ENCODE results near the gene ZNF93. TPM values are rescaled to one million over a fixed set of nuclear protein-coding genes. Genes with fewer than 3 reads are reported as not detected.
A peak's percentile ranks its signal among the peaks of the same experiment; 100 is the strongest.
"Not testable (repeated sequence)": the region's sequence is repeated elsewhere in the genome, so short reads cannot be mapped to it uniquely, and the experiment has no call there.

ZNF93 gene
- total RNA-seq, 2 donors from 2014 or later, result 3.9 to 4.9 TPM

DNA sequence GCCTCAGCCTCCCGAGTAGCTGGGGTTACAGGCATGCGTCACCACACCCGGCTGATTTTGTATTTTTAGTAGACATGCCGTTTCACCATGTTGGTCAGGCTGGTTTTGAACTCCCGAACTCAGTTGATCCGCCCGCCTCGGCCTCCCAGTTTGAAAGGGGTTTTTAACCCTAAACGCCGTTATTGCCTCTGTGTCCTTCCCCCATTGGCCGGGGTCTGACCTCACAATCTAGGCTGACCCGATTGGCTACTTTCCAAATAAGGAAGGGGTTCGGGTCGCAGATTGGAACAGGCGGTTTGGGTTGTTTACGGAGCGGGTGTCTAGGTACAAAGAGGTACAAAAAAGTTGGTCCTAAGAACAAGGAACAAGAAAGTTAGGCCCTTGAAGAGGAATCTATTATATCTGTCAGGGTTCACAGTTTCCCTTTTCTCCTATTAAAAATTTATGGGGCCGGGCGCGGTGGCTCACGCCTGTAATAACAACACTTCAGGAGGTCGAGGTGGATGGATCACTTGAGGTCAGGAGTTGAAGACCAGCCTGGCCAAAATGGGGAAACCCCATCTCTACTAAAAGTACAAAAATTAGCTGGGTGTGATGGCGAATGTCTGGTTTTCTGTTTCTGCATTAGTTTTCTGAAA is 34.0 kb upstream of the ZNF93 start:
- TF ChIP-seq, protein P1, sequence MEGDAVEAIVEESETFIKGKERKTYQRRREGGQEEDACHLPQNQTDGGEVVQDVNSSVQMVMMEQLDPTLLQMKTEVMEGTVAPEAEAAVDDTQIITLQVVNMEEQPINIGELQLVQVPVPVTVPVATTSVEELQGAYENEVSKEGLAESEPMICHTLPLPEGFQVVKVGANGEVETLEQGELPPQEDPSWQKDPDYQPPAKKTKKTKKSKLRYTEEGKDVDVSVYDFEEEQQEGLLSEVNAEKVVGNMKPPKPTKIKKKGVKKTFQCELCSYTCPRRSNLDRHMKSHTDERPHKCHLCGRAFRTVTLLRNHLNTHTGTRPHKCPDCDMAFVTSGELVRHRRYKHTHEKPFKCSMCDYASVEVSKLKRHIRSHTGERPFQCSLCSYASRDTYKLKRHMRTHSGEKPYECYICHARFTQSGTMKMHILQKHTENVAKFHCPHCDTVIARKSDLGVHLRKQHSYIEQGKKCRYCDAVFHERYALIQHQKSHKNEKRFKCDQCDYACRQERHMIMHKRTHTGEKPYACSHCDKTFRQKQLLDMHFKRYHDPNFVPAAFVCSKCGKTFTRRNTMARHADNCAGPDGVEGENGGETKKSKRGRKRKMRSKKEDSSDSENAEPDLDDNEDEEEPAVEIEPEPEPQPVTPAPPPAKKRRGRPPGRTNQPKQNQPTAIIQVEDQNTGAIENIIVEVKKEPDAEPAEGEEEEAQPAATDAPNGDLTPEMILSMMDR (IDR thresholded peaks at IDR 0.05), result no peak
- peak; percentile 36 for DNase-seq
- H3K4me1 ChIP-seq, result peaks cover 11% of the 10 kb centered on the region
- H3K36me3 ChIP-seq, result no peaks in the 10 kb centered on the region
- peak overlapping the region; percentile 71 to 94 for H3K9ac ChIP-seq (ENCODE audit: low read depth in 2 of 2, low read length in 2 of 2)
- no peaks in the 10 kb centered on the region for H3K9me3 ChIP-seq
- H3K27me3 ChIP-seq, result no peaks in the 10 kb centered on the region
- peak overlapping the region; percentile 94 for H3K27ac ChIP-seq
- peak overlapping the region; percentile 72 for H3K4me3 ChIP-seq
- intact Hi-C loops (cut with DNase I), result no loop called here

DNA sequence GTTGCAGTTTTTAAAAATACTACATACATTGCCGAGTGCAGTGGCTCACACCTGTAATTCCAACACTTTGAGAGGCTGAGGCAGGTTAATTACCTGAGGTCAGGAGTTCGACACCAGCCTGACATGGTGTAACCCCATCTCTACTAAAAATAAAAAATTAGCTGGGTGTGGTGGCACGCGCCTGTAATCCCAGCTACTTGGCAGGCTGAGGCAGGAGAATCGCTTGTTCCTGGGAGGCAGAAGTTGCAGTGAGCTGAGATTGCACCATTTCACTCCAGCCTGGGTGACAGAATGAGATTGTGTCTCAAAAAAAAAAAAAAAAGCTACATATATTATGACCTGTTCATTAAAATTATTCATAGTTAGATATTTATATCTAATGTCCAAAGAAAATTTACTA is 30.7 kb upstream of the ZNF93 start:
- H3K36me3 ChIP-seq; H3K27me3 ChIP-seq; H3K9ac ChIP-seq (ENCODE audit: low read depth in 2 of 2, low read length in 2 of 2); intact Hi-C loops (cut with DNase I); H3K27ac ChIP-seq; DNase-seq; H3K4me3 ChIP-seq; H3K9me3 ChIP-seq: not testable (repeated sequence)
- H3K4me1 ChIP-seq, result peaks cover 11% of the 10 kb centered on the region

DNA sequence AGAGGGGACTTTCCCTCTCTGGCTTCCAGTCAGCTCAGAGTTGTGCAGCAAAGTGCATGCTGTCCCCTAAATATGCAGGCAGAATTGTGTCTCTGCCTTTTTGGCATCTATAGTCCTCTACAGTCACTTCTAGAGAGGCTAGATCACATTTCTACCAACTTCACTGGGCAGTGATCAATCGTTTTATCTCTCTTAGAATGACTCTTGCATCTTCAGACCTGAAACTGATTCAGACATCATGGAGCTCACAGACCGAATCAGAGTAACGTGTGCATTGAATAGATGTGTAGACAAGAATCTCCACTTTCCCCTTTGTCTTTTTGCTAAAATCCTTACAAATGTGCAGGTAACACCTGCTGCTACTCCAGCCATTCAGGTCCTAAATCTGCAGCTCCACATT is 28.8 kb upstream of the ZNF93 start:
- no peak for DNase-seq
- Histone ChIP-seq H3K27ac (no peak overlapping the region), H3K9ac (ENCODE audit: low read depth in 2 of 2, low read length in 2 of 2) (no peak overlapping the region), H3K36me3 (no peaks in the 10 kb centered on the region), H3K4me1 (peaks cover 11% of the 10 kb centered on the region), H3K27me3 (no peaks in the 10 kb centered on the region), H3K4me3 (no peak overlapping the region), H3K9me3 (no peaks in the 10 kb centered on the region)
- intact Hi-C loops (cut with DNase I), result no loop called here
- TF ChIP-seq, protein P1 (IDR thresholded peaks at IDR 0.05), result no peak

DNA sequence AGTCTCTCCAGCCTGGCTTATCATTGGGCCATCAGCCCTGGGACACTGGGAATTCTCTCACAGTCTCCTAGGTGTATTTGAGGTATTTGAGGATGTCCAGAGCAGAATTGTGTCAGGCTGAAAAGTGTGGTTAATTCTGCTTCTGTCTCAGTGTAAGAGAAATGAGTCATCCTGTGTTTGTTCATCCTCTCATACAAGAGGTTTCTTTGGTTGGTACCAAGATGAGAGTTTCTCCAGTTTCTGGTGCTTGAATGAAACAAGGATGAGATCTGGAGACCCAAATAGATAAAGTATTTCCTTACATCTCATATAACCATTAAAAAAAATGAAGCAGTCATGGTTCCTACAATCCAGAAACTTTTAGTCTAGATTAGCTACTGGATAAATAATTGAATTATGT is 27.4 kb upstream of the ZNF93 start:
- intact Hi-C loops (cut with DNase I), result no loop called here
- TF ChIP-seq, protein P1 (IDR thresholded peaks at IDR 0.05), result no peak
- Histone ChIP-seq H3K4me1 (no peaks in the 10 kb centered on the region), H3K27ac (no peak overlapping the region), H3K4me3 (no peak overlapping the region), H3K27me3 (no peaks in the 10 kb centered on the region), H3K9ac (ENCODE audit: low read depth in 2 of 2, low read length in 2 of 2) (no peak overlapping the region), H3K9me3 (no peaks in the 10 kb centered on the region), H3K36me3 (no peaks in the 10 kb centered on the region)
- DNase-seq, result no peak

GRCh38 chr19:19877724-19878123 is 23.0 kb upstream of the ZNF93 start:
- Histone ChIP-seq H3K4me1 (no peaks in the 10 kb centered on the region), H3K9me3 (no peaks in the 10 kb centered on the region), H3K27ac (no peak overlapping the region), H3K36me3 (no peaks in the 10 kb centered on the region), H3K9ac (ENCODE audit: low read depth in 2 of 2, low read length in 2 of 2) (no peak overlapping the region), H3K27me3 (no peaks in the 10 kb centered on the region), H3K4me3 (no peak overlapping the region)
- intact Hi-C loops (cut with DNase I), result no loop called here
- TF ChIP-seq, protein P1 (IDR thresholded peaks at IDR 0.05), result no peak
- no peak for DNase-seq

DNA sequence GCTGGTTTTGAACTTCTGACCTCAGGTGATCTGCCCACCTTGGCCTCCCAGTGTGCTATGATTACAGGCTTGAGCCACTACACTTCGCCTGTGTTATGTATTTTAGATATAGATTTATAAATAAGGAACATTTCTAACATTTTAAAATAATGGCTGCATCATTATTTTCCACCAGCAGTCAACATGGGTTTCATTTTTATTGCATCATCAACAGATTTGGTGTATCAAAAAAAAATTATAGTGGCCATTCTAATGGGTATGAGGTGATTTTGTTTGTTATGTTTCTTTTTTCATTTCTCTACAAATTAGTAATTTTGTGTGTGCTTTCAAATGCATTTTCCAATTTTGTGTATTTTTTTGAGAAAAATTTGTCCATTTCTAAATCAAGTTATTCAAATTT is 16.2 kb upstream of the ZNF93 start:
- Histone ChIP-seq H3K27ac (no peak overlapping the region), H3K4me3 (no peak overlapping the region), H3K27me3 (no peaks in the 10 kb centered on the region), H3K9ac (ENCODE audit: low read depth in 2 of 2, low read length in 2 of 2) (no peak overlapping the region), H3K4me1 (no peaks in the 10 kb centered on the region), H3K9me3 (peaks cover under 1% of the 10 kb centered on the region), H3K36me3 (no peaks in the 10 kb centered on the region)
- DNase-seq, result no peak
- TF ChIP-seq, protein P1 (IDR thresholded peaks at IDR 0.05), result no peak
- intact Hi-C loops (cut with DNase I), result no loop called here

- H3K27ac ChIP-seq; H3K9ac ChIP-seq (ENCODE audit: low read depth in 2 of 2, low read length in 2 of 2); H3K4me1 ChIP-seq; DNase-seq; H3K36me3 ChIP-seq; H3K27me3 ChIP-seq; intact Hi-C loops (cut with DNase I); H3K4me3 ChIP-seq: not testable (repeated sequence)
- peaks cover 12% of the 10 kb centered on the region for H3K9me3 ChIP-seq
Observed at GRCh38 chr19:19892055-19892941, 8.4 kb upstream of the ZNF93 start.

Data from colonic mucosa (tissue), 4 donors.